OCI-LY1 (cell line): ENCODE results near the gene ZNF554.

ENCODE experiments used
- EZH2 ChIP-seq: fragments of 200-600 bp; sonication (generic), shearing (Covaris generic); IDR thresholded peaks from 2 replicates; pipeline ENCODE4 v1.8.0; 2017; ENCODE audit warnings: borderline replicate concordance, mixed run types, mild to moderate bottlenecking, antibody characterized with exemption, low read length, moderate library complexity, mixed read lengths
- TF ChIP-seq, protein P1 (sequence below): fragments of 200-600 bp; sonication (generic), shearing (Covaris generic); IDR thresholded peaks from 2 replicates; pipeline ENCODE4 v1.5.1; 2017; ENCODE audit warnings: mild to moderate bottlenecking, antibody characterized with exemption, low read length, moderate library complexity, mixed read lengths

DNA sequence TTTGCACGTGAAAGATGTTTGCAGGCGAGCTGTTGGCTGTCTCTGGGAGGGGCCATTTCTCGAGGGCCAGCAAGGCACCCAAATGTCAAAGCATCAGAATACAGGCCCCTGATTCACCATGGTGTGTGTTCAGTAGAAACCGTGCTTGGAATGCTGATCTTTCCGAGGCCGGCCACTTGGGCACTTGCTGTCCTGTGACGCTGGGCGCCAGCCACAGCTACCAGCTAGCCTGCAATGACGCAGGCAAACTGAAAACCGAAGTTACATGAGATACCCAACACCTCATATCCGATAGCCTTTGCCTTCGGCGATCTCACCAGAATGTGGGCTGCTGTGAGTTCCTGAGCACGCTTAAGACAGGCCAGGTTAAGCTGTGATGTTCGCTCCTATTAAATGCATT lies 22.4 kb upstream of the ZNF554 start:
- TF ChIP-seq, protein P1, sequence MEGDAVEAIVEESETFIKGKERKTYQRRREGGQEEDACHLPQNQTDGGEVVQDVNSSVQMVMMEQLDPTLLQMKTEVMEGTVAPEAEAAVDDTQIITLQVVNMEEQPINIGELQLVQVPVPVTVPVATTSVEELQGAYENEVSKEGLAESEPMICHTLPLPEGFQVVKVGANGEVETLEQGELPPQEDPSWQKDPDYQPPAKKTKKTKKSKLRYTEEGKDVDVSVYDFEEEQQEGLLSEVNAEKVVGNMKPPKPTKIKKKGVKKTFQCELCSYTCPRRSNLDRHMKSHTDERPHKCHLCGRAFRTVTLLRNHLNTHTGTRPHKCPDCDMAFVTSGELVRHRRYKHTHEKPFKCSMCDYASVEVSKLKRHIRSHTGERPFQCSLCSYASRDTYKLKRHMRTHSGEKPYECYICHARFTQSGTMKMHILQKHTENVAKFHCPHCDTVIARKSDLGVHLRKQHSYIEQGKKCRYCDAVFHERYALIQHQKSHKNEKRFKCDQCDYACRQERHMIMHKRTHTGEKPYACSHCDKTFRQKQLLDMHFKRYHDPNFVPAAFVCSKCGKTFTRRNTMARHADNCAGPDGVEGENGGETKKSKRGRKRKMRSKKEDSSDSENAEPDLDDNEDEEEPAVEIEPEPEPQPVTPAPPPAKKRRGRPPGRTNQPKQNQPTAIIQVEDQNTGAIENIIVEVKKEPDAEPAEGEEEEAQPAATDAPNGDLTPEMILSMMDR: no peak
- no peak for TF ChIP-seq EZH2
